Upper lobe of right lung (tissue), 1 donor: ENCODE measurements around the gene AGL. TPM values are rescaled to one million over a fixed set of nuclear protein-coding genes. Genes with fewer than 3 reads are reported as not detected.

Source experiments
- ATAC-seq: fragments of 200-7000 bp; cut with Tn5 transposase; one replicate; pipeline ENCODE4 v1.9.1; 2020; ENCODE audit warnings: mild to moderate bottlenecking, moderate library complexity
- DNase-seq: peaks from one replicate; pipeline ENCODE4 v3.0.0-alpha.2; 2020
- H3K27ac ChIP-seq: fragments of 200-600 bp; one replicate; pipeline ENCODE4 v1.8.0; 2022
- H3K27me3 ChIP-seq: fragments of 200-600 bp; one replicate; pipeline ENCODE4 v1.8.0; 2022; ENCODE audit warnings: mild to moderate bottlenecking
- H3K36me3 ChIP-seq: fragments of 200-600 bp; one replicate; pipeline ENCODE4 v1.8.0; 2022
- H3K4me1 ChIP-seq: fragments of 200-600 bp; one replicate; pipeline ENCODE4 v1.8.0; 2022
- H3K4me3 ChIP-seq: fragments of 200-600 bp; one replicate; pipeline ENCODE4 v1.8.0; 2022; ENCODE audit warnings: mild to moderate bottlenecking
- H3K9me3 ChIP-seq: fragments of 200-600 bp; one replicate; pipeline ENCODE4 v1.8.0; 2022
- CTCF ChIP-seq: fragments of 200-600 bp; IDR thresholded peaks from one replicate; pipeline ENCODE4 v1.8.0; 2022; ENCODE audit warnings: antibody characterized with exemption
- intact Hi-C: fragments of 100-400 bp; cut with DNase I; formaldehyde crosslinking; loops from one replicate; pipeline ENCODE4 v1.11.0; 2022
- total RNA-seq: library from RNA; stranded (reverse); fragmentation: NEBNext Ultra II Directional; extraction: Animal tissue kit (Norgen Biotek cat#: 25700); gene quantifications from one replicate; pipeline ENCODE4 v1.2.1, GENCODE V29; 2021
- donor health status: DM: no; HTN: yes; CAD: no; lungs with severe emphysema.

Gene AGL
- total RNA-seq, 1 donor from 2014 or later, result 14.4 TPM

GRCh38 chr1:99963041-99963795 lies 113.1 kb downstream of the AGL start:
- Histone ChIP-seq H3K4me3 (no peak overlapping the region), H3K36me3 (no peaks in the 10 kb centered on the region), H3K27me3 (no peaks in the 10 kb centered on the region), H3K9me3 (no peaks in the 10 kb centered on the region), H3K4me1 (no peaks in the 10 kb centered on the region), H3K27ac (no peak overlapping the region)
- no peak for TF ChIP-seq CTCF
- intact Hi-C loops, result no loop called here
- ATAC-seq (no peak), DNase-seq (no peak)

- H3K4me1 ChIP-seq, result peaks cover 7% of the 10 kb centered on the region
- no peak for DNase-seq
Observed at GRCh38 chr1:99964806-99965205, 114.6 kb downstream of the AGL start.

GRCh38 chr1:99965646-99966375 lies 115.7 kb downstream of the AGL start:
- H3K4me1 ChIP-seq, result peaks cover 9% of the 10 kb centered on the region
- H3K4me3 ChIP-seq, result no peak overlapping the region
- no peaks in the 10 kb centered on the region for H3K36me3 ChIP-seq
- H3K27ac ChIP-seq, result no peak overlapping the region
- no peaks in the 10 kb centered on the region for H3K27me3 ChIP-seq
- ATAC-seq (no peak), DNase-seq (no peak)
- no peaks in the 10 kb centered on the region for H3K9me3 ChIP-seq
- intact Hi-C loops, result no loop called here
- TF ChIP-seq CTCF, result no peak

More at GRCh38 chr1:99964806-99965205, 114.6 kb downstream of the AGL start:
- no peak for TF ChIP-seq CTCF
- intact Hi-C loops, result no loop called here
- H3K27ac ChIP-seq, result no peak overlapping the region
- H3K36me3 ChIP-seq, result no peaks in the 10 kb centered on the region
- H3K9me3 ChIP-seq, result no peaks in the 10 kb centered on the region
- H3K27me3 ChIP-seq, result no peaks in the 10 kb centered on the region
- peak; percentile 70 for ATAC-seq
- no peak overlapping the region for H3K4me3 ChIP-seq

- Histone ChIP-seq H3K36me3 (no peaks in the 10 kb centered on the region), H3K4me3 (no peak overlapping the region), H3K27me3 (no peaks in the 10 kb centered on the region), H3K9me3 (no peaks in the 10 kb centered on the region), H3K27ac (no peak overlapping the region), H3K4me1 (peaks cover 13% of the 10 kb centered on the region)
- ATAC-seq (no peak), DNase-seq (no peak)
- TF ChIP-seq CTCF, result no peak
- intact Hi-C loops, result no loop called here
Observed at GRCh38 chr1:99968214-99968613, 118.1 kb downstream of the AGL start.

- H3K27ac ChIP-seq, result peak overlapping the region; percentile 86
- H3K36me3 ChIP-seq, result no peaks in the 10 kb centered on the region
- no peaks in the 10 kb centered on the region for H3K9me3 ChIP-seq
- H3K4me3 ChIP-seq, result peak overlapping the region; percentile 94
- intact Hi-C loops, result no loop called here
- DNase-seq, result no peak
- no peaks in the 10 kb centered on the region for H3K27me3 ChIP-seq
- ATAC-seq, result no peak
- TF ChIP-seq CTCF, result no peak
- H3K4me1 ChIP-seq, result peaks cover 13% of the 10 kb centered on the region
Observed at GRCh38 chr1:99969260-99969728, 119.1 kb downstream of the AGL start.
